ENCODE measurements around the gene EPN1.

The EPN1 gene

GRCh38 chr19:55660991-55661390 lies 14.0 kb upstream of the EPN1 start:
- DNase-seq (ENCODE audit: low read depth) = no peak

GRCh38 chr19:55661826-55662225 lies 13.2 kb upstream of the EPN1 start:
- no peak for DNase-seq (ENCODE audit: low read depth)

- DNase-seq (ENCODE audit: low read depth) = no peak
Measured at GRCh38 chr19:55663846-55664536, 11.0 kb upstream of the EPN1 start.

GRCh38 chr19:55666343-55667005 lies 8.6 kb upstream of the EPN1 start:
- no peak for DNase-seq (ENCODE audit: low read depth)

- no peak for DNase-seq (ENCODE audit: low read depth)
Measured at GRCh38 chr19:55667006-55667381, 8.0 kb upstream of the EPN1 start.

GRCh38 chr19:55667511-55667910 lies 7.5 kb upstream of the EPN1 start:
- DNase-seq (ENCODE audit: low read depth) = no peak

GRCh38 chr19:55667958-55668357 lies 7.1 kb upstream of the EPN1 start:
- no peak for DNase-seq (ENCODE audit: low read depth)

- no peak for DNase-seq (ENCODE audit: low read depth)
Measured at GRCh38 chr19:55668603-55669348, 6.2 kb upstream of the EPN1 start.

GRCh38 chr19:55669418-55670279 lies 5.4 kb upstream of the EPN1 start:
- no peak for DNase-seq (ENCODE audit: low read depth)

GRCh38 chr19:55670280-55671053 lies 4.6 kb upstream of the EPN1 start:
- peak; percentile 49 for DNase-seq (ENCODE audit: low read depth)

- no peak for DNase-seq (ENCODE audit: low read depth)
Measured at GRCh38 chr19:55671054-55671378, 4.0 kb upstream of the EPN1 start.

- DNase-seq (ENCODE audit: low read depth) = no peak
Measured at GRCh38 chr19:55672418-55672817, 2.6 kb upstream of the EPN1 start.

GRCh38 chr19:55673465-55673864 lies 1.6 kb upstream of the EPN1 start:
- no peak for DNase-seq (ENCODE audit: low read depth)

- DNase-seq (ENCODE audit: low read depth) = no peak
Measured at GRCh38 chr19:55673889-55674288, 1.1 kb upstream of the EPN1 start.

GRCh38 chr19:55674459-55674840 lies 576 bp upstream of the EPN1 start:
- no peak for DNase-seq (ENCODE audit: low read depth)

GRCh38 chr19:55675661-55676354 lies 782 bp downstream of the EPN1 start:
- no peak for DNase-seq (ENCODE audit: low read depth)

- DNase-seq (ENCODE audit: low read depth) = no peak
Measured at GRCh38 chr19:55676383-55676782, 1.4 kb downstream of the EPN1 start.

GRCh38 chr19:55676889-55677505 lies 2.0 kb downstream of the EPN1 start:
- no peak for DNase-seq (ENCODE audit: low read depth)

GRCh38 chr19:55677572-55678028 lies 2.6 kb downstream of the EPN1 start:
- DNase-seq (ENCODE audit: low read depth) = no peak

- DNase-seq (ENCODE audit: low read depth) = no peak
Measured at GRCh38 chr19:55678121-55678671, 3.2 kb downstream of the EPN1 start.
